Breast epithelium (tissue), 3 donors: ENCODE results near the gene AJM1.

Experiments
- POLR2A ChIP-seq: fragments of 450-650 bp; IDR thresholded peaks from one replicate; pipeline ENCODE4 v1.6.1; 2016; ENCODE audit warnings: antibody characterized with exemption, mild to moderate bottlenecking, moderate library complexity
- TF ChIP-seq, protein P1 (sequence below), 3 donors: fragments of 450-650 bp; IDR thresholded peaks; one replicate each; pipeline ENCODE4 v1.5.1; 2016 to 2017; ENCODE audit warnings: antibody characterized with exemption in 3 of 3, mild to moderate bottlenecking in 3 of 3, moderate library complexity in 3 of 3

- TF ChIP-seq, protein P1, sequence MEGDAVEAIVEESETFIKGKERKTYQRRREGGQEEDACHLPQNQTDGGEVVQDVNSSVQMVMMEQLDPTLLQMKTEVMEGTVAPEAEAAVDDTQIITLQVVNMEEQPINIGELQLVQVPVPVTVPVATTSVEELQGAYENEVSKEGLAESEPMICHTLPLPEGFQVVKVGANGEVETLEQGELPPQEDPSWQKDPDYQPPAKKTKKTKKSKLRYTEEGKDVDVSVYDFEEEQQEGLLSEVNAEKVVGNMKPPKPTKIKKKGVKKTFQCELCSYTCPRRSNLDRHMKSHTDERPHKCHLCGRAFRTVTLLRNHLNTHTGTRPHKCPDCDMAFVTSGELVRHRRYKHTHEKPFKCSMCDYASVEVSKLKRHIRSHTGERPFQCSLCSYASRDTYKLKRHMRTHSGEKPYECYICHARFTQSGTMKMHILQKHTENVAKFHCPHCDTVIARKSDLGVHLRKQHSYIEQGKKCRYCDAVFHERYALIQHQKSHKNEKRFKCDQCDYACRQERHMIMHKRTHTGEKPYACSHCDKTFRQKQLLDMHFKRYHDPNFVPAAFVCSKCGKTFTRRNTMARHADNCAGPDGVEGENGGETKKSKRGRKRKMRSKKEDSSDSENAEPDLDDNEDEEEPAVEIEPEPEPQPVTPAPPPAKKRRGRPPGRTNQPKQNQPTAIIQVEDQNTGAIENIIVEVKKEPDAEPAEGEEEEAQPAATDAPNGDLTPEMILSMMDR (IDR thresholded peaks at IDR 0.05), result no peak
- no peak for TF ChIP-seq POLR2A
Measured at GRCh38 chr9:136799854-136800657, 42.2 kb upstream of the AJM1 start.
